Glutamatergic neuron (in vitro differentiated cells): ENCODE measurements around the gene NPHP3. TPM values are rescaled to one million over a fixed set of nuclear protein-coding genes. Genes with fewer than 3 reads are reported as not detected.

Experiments used
- DNase-seq: peaks from one replicate; pipeline ENCODE4 v3.0.0; 2022
- H3K27ac Mint-ChIP-seq: one replicate; pipeline ENCODE4 v1.8.0; 2020; ENCODE audit warnings: mild to moderate bottlenecking, mixed read lengths, inconsistent platforms; ENCODE audit not compliant: unreplicated experiment
- H3K27me3 Mint-ChIP-seq: one replicate; pipeline ENCODE4 v1.8.0; 2020; ENCODE audit warnings: mild to moderate bottlenecking, moderate library complexity, mixed read lengths, inconsistent platforms; ENCODE audit not compliant: unreplicated experiment
- H3K36me3 Mint-ChIP-seq: one replicate; pipeline ENCODE4 v1.8.0; 2020; ENCODE audit warnings: mild to moderate bottlenecking, mixed read lengths, inconsistent platforms; ENCODE audit not compliant: unreplicated experiment
- H3K4me1 Mint-ChIP-seq: one replicate; pipeline ENCODE4 v1.8.0; 2020; ENCODE audit warnings: mild to moderate bottlenecking, low read depth, mixed read lengths, inconsistent platforms; ENCODE audit not compliant: unreplicated experiment
- H3K4me3 Mint-ChIP-seq: one replicate; pipeline ENCODE4 v1.8.0; 2020; ENCODE audit warnings: mild to moderate bottlenecking, mixed read lengths, inconsistent platforms; ENCODE audit not compliant: unreplicated experiment
- H3K9me3 Mint-ChIP-seq: one replicate; pipeline ENCODE4 v1.8.0; 2020; ENCODE audit warnings: mild to moderate bottlenecking, moderate library complexity, mixed read lengths, inconsistent platforms; ENCODE audit not compliant: unreplicated experiment
- CTCF ChIP-seq: fragments of 200-600 bp; sonication (generic); IDR thresholded peaks from one replicate; pipeline ENCODE4 v1.5.0; 2021; ENCODE audit not compliant: partially characterized antibody, unreplicated experiment
- total RNA-seq: library from RNA; stranded (reverse); fragmentation: NEBNext Ultra II Directional; extraction: Animal tissue kit (Norgen Biotek cat#: 25700); gene quantifications from one replicate; pipeline ENCODE4 v1.2.1, GENCODE V29; 2021; ENCODE audit not compliant: unreplicated experiment

The NPHP3 gene
- total RNA-seq, 1 donor from 2014 or later: 8.4 TPM

GRCh38 chr3:132716372-132716771, 5.8 kb downstream of the NPHP3 start:
- Mint-ChIP-seq H3K9me3 (peaks cover 4% of the 10 kb centered on the region), H3K27ac (no peak overlapping the region)
- no peak for TF ChIP-seq CTCF

GRCh38 chr3:132713977-132714727, 8.1 kb downstream of the NPHP3 start:
- H3K27ac Mint-ChIP-seq: no peak overlapping the region
- H3K27me3 Mint-ChIP-seq: no peaks in the 10 kb centered on the region
- H3K4me3 Mint-ChIP-seq: no peak overlapping the region
- no peak for TF ChIP-seq CTCF
- no peak for DNase-seq
- H3K9me3 Mint-ChIP-seq: no peaks in the 10 kb centered on the region
- no peaks in the 10 kb centered on the region for H3K36me3 Mint-ChIP-seq
- peaks cover 6% of the 10 kb centered on the region for H3K4me1 Mint-ChIP-seq

More at GRCh38 chr3:132716372-132716771, 5.8 kb downstream of the NPHP3 start:
- peaks cover 4% of the 10 kb centered on the region for H3K4me1 Mint-ChIP-seq
- no peak overlapping the region for H3K4me3 Mint-ChIP-seq
- DNase-seq: no peak
- no peaks in the 10 kb centered on the region for H3K36me3 Mint-ChIP-seq
- no peaks in the 10 kb centered on the region for H3K27me3 Mint-ChIP-seq

- Mint-ChIP-seq H3K4me3 (no peak overlapping the region), H3K9me3 (peaks cover 1% of the 10 kb centered on the region), H3K36me3 (no peaks in the 10 kb centered on the region), H3K4me1 (peaks cover 6% of the 10 kb centered on the region), H3K27ac (no peak overlapping the region), H3K27me3 (no peaks in the 10 kb centered on the region)
- no peak for DNase-seq
- TF ChIP-seq CTCF: no peak
Observed at GRCh38 chr3:132710311-132710710, 11.9 kb downstream of the NPHP3 start.

- no peak overlapping the region for H3K4me3 Mint-ChIP-seq
- no peak overlapping the region for H3K27ac Mint-ChIP-seq
- no peaks in the 10 kb centered on the region for H3K36me3 Mint-ChIP-seq
- peaks cover 1% of the 10 kb centered on the region for H3K9me3 Mint-ChIP-seq
- no peak for TF ChIP-seq CTCF
- no peaks in the 10 kb centered on the region for H3K27me3 Mint-ChIP-seq
- DNase-seq: no peak
- peaks cover 6% of the 10 kb centered on the region for H3K4me1 Mint-ChIP-seq
Observed at GRCh38 chr3:132709761-132710160, 12.4 kb downstream of the NPHP3 start.

- Mint-ChIP-seq H3K27ac (no peak overlapping the region), H3K36me3 (no peaks in the 10 kb centered on the region), H3K27me3 (no peaks in the 10 kb centered on the region), H3K9me3 (peaks cover 1% of the 10 kb centered on the region), H3K4me1 (no peaks in the 10 kb centered on the region), H3K4me3 (no peak overlapping the region)
- no peak for TF ChIP-seq CTCF
- DNase-seq: no peak
Observed at GRCh38 chr3:132703733-132704132, 18.5 kb downstream of the NPHP3 start.
